HEK293 (cell line): ENCODE results near the gene BORCS8.

Experiments used
- CTCF ChIA-PET: fragments of 350-600 bp; formaldehyde crosslinking; extraction: SDS; loops from one replicate; lab custom pipeline; 2021; ENCODE audit warnings: antibody characterized with exemption; lab: Yijun Ruan, JAX
- POLR2A ChIA-PET: fragments of 300-600 bp; formaldehyde crosslinking; extraction: SDS; loops from one replicate; lab custom pipeline; 2020; ENCODE audit warnings: antibody characterized with exemption, inconsistent platforms; lab: Yijun Ruan, JAX
- H3K27ac ChIP-seq: fragments of 200-500 bp; sonication (Bioruptor generic); 2 replicates; pipeline ENCODE4 v1.5.1; 2014; ENCODE audit warnings: low read depth, low read length, control low read depth, inconsistent platforms; ENCODE audit errors: extremely low read depth
- H3K36me3 ChIP-seq, 2 experiments: fragments of 200-500 bp in 1 of 2; sonication (Bioruptor generic) in 1 of 2; 1 replicate in 1 of 2; 2 replicates in 1 of 2; pipeline ENCODE4 v1.5.1; 2014 to 2017; ENCODE audit warnings: inconsistent platforms in 2 of 2, low read length in 2 of 2; ENCODE audit not compliant: control insufficient read depth in 2 of 2, insufficient read depth in 1 of 2
- H3K4me1 ChIP-seq: fragments of 200-500 bp; sonication (Bioruptor generic); 2 replicates; pipeline ENCODE4 v1.5.1; 2014; ENCODE audit warnings: mild to moderate bottlenecking, low read length, inconsistent platforms; ENCODE audit not compliant: control insufficient read depth, insufficient read depth
- H3K4me3 ChIP-seq: 2 replicates; pipeline ENCODE4 v1.5.1; 2011; ENCODE audit warnings: low read depth, mild to moderate bottlenecking, control low read depth, low read length, moderate library complexity
- H3K9me3 ChIP-seq: fragments of 200-500 bp; sonication (Bioruptor generic); 2 replicates; pipeline ENCODE4 v1.5.1; 2014; ENCODE audit warnings: low read depth, low read length, inconsistent platforms; ENCODE audit not compliant: control insufficient read depth, insufficient read depth
- INSM2 ChIP-seq: fragments of 450-650 bp; formaldehyde crosslinking; IDR thresholded peaks from 2 replicates; pipeline ENCODE4 v1.5.1; 2016; ENCODE audit warnings: missing biosample characterization, missing genetic modification characterization
- PATZ1 ChIP-seq: fragments of 450-650 bp; formaldehyde crosslinking; IDR thresholded peaks from 2 replicates; pipeline ENCODE4 v1.5.1; 2016; ENCODE audit warnings: missing biosample characterization, missing genetic modification characterization
- TSHZ1 ChIP-seq: fragments of 450-650 bp; formaldehyde crosslinking; IDR thresholded peaks from 2 replicates; pipeline ENCODE4 v1.5.1; 2016; ENCODE audit warnings: missing biosample characterization, missing genetic modification characterization, borderline replicate concordance
- ZBTB10 ChIP-seq: fragments of 450-650 bp; formaldehyde crosslinking; IDR thresholded peaks from 2 replicates; pipeline ENCODE4 v1.5.1; 2016; ENCODE audit warnings: missing biosample characterization, missing genetic modification characterization
- ZBTB7A ChIP-seq: fragments of 450-650 bp; formaldehyde crosslinking; IDR thresholded peaks from 2 replicates; pipeline ENCODE4 v1.5.1; 2016; ENCODE audit warnings: low read depth, missing biosample characterization, missing genetic modification characterization
- ZNF214 ChIP-seq: fragments of 450-650 bp; formaldehyde crosslinking; IDR thresholded peaks from 2 replicates; pipeline ENCODE4 v1.5.1; 2017; ENCODE audit warnings: missing biosample characterization, mild to moderate bottlenecking, missing genetic modification characterization, borderline replicate concordance
- ZNF26 ChIP-seq: fragments of 450-650 bp; formaldehyde crosslinking; IDR thresholded peaks from 2 replicates; pipeline ENCODE4 v1.5.1; 2016; ENCODE audit warnings: missing biosample characterization, missing genetic modification characterization
- ZNF341 ChIP-seq: fragments of 450-650 bp; formaldehyde crosslinking; IDR thresholded peaks from 2 replicates; pipeline ENCODE4; 2016; ENCODE audit warnings: low read depth, missing biosample characterization, missing genetic modification characterization
- ZNF513 ChIP-seq: fragments of 450-650 bp; IDR thresholded peaks from 2 replicates; pipeline ENCODE4 v1.5.1; 2018; ENCODE audit warnings: missing biosample characterization, missing genetic modification characterization
- ZNF549 ChIP-seq: fragments of 450-650 bp; IDR thresholded peaks from 2 replicates; pipeline ENCODE4 v1.5.1; 2018; ENCODE audit warnings: missing biosample characterization, missing genetic modification characterization, mild to moderate bottlenecking, inconsistent platforms, moderate library complexity
- ZNF580 ChIP-seq: fragments of 450-650 bp; formaldehyde crosslinking; IDR thresholded peaks from 2 replicates; pipeline ENCODE4 v1.5.1; 2016; ENCODE audit warnings: missing biosample characterization, missing genetic modification characterization

Gene BORCS8

GRCh38 chr19:19145684-19146608 lies 46.0 kb downstream of the BORCS8 start (continued):
- TF ChIP-seq ZBTB10 (tag by site-specific recombination) (peak; percentile 59), ZNF580 (tag by site-specific recombination) (no peak), ZNF26 (tag by site-specific recombination) (no peak), ZBTB7A (tag by site-specific recombination) (no peak), TSHZ1 (tag by site-specific recombination) (no peak)

- no peak for TF ChIP-seq ZNF513
- TF ChIP-seq ZNF341 = no peak
- no peak for TF ChIP-seq ZNF549 (tag by site-specific recombination)
- TF ChIP-seq INSM2 (tag by site-specific recombination) = no peak
- no peak for TF ChIP-seq PATZ1
- no peak for TF ChIP-seq ZNF214
- Histone ChIP-seq H3K4me3 (no peak overlapping the region), H3K27ac (no peak overlapping the region), H3K36me3 (peaks cover 0 to 5% of the 10 kb centered on the region in 2 experiments; a peak in 2 of 3 replicates), H3K4me1 (no peaks in the 10 kb centered on the region), H3K9me3 (no peaks in the 10 kb centered on the region)
- CTCF ChIA-PET = interaction anchor here (0.5 to 5.4 kb wide), 13 partner anchors 10 to 345 kb away, joined by 3 to 47 read pairs (median 4); partner anchors contain the start of gene MEF2B
- POLR2A ChIA-PET = interaction anchor here (1.0 kb wide), 1 partner anchor 10 kb away, joined by 6 read pairs; no protein-coding TSS in a partner anchor
Measured at GRCh38 chr19:19145281-19145680, 46.7 kb downstream of the BORCS8 start.
